ENCODE measurements around the gene LMOD1. TPM values are rescaled to one million over a fixed set of nuclear protein-coding genes. Genes with fewer than 3 reads are reported as not detected.
A peak's percentile ranks its signal among the peaks of the same experiment; 100 is the strongest.

LMOD1 gene
- total and polyA plus RNA-seq, 11 donors, result 4.6 to 24.9 (median 10.0) TPM

- no peaks in the 10 kb centered on the region for H3K36me3 ChIP-seq
- 80 to 87% (median 84%) methylated on average over 7 to 9 of the region's 9 CpGs for WGBS, 4 donors
- intact Hi-C loops (cut with DNase I), result loop anchor here in 1 of 10 donors (10.0 kb wide), 1 partner anchor 219 kb away; no protein-coding TSS in a partner anchor
- H3K4me3 ChIP-seq, result no peak overlapping the region
- no peak for ATAC-seq
- peaks cover 2 to 75% (median 46%) of the 10 kb centered on the region in 12 donors for H3K4me1 ChIP-seq
- H3K27me3 ChIP-seq, result peaks cover 0 to 14% (median 0%) of the 10 kb centered on the region in 9 donors
- DNase-seq, result no peak
- TF ChIP-seq, protein P1, sequence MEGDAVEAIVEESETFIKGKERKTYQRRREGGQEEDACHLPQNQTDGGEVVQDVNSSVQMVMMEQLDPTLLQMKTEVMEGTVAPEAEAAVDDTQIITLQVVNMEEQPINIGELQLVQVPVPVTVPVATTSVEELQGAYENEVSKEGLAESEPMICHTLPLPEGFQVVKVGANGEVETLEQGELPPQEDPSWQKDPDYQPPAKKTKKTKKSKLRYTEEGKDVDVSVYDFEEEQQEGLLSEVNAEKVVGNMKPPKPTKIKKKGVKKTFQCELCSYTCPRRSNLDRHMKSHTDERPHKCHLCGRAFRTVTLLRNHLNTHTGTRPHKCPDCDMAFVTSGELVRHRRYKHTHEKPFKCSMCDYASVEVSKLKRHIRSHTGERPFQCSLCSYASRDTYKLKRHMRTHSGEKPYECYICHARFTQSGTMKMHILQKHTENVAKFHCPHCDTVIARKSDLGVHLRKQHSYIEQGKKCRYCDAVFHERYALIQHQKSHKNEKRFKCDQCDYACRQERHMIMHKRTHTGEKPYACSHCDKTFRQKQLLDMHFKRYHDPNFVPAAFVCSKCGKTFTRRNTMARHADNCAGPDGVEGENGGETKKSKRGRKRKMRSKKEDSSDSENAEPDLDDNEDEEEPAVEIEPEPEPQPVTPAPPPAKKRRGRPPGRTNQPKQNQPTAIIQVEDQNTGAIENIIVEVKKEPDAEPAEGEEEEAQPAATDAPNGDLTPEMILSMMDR (IDR thresholded peaks at IDR 0.05), result no peak
- no peak for TF ChIP-seq POLR2A (IDR thresholded peaks at IDR 0.05)
- peak overlapping the region in 11 of 12 donors; percentile 77 to 97 (median 88) for H3K27ac ChIP-seq
- H3K9me3 ChIP-seq, result no peaks in the 10 kb centered on the region
These were observed 60.1 kb downstream of the LMOD1 start for GRCh38 chr1:201886103-201886885.

DNA sequence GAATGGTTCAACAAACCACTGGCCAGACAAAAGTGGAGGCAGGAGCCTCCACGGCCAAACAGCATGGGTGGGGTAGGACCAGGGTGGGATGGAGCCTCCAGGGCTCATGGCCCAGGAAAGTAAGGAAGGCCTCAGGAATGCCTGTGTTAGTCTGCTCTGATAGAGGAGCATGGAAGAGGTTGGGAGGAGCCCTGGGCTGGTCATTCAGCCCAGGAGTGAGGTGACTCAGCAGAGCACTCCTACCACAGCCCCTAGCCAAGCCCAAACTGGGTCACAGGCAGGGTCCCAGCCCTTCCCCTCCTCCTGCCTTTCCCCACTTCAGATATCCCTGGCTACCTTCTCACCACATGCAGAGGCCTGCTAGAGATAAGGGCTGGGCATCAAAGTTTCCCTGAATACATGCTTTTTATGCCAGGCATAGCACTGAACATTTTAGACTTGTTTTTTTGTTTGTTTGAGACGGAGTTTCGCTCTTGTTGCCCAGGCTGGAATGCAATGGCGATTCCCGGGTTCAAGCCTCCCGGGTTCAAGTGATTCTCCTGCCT, 60.7 kb downstream of the LMOD1 start:
- H3K4me1 ChIP-seq, result peaks cover 2 to 69% (median 45%) of the 10 kb centered on the region in 12 donors
- intact Hi-C loops (cut with DNase I), result loop anchor here in 1 of 10 donors (10.0 kb wide), 1 partner anchor 219 kb away; no protein-coding TSS in a partner anchor
- peak in 2 of 5 donors; percentile 63 to 69 for DNase-seq
- no peak for TF ChIP-seq POLR2A (IDR thresholded peaks at IDR 0.05)
- TF ChIP-seq, protein P1 (IDR thresholded peaks at IDR 0.05), result no peak
- H3K9me3 ChIP-seq, result no peaks in the 10 kb centered on the region
- H3K27ac ChIP-seq, result peak overlapping the region; percentile 77 to 97 (median 88)
- ATAC-seq, result peak in 2 of 4 donors; percentile 5 to 11
- peaks cover 0 to 14% (median 0%) of the 10 kb centered on the region in 9 donors for H3K27me3 ChIP-seq
- no peak overlapping the region for H3K4me3 ChIP-seq
- H3K36me3 ChIP-seq, result no peaks in the 10 kb centered on the region
- 69 to 83% (median 75%) methylated on average over 6 of the region's 6 CpGs for WGBS, 4 donors

GRCh38 chr1:201884425-201884824, 61.9 kb downstream of the LMOD1 start:
- H3K9me3 ChIP-seq, result no peaks in the 10 kb centered on the region
- intact Hi-C loops (cut with DNase I), result loop anchor here in 1 of 10 donors (10.0 kb wide), 1 partner anchor 220 kb away; no protein-coding TSS in a partner anchor
- WGBS, 4 donors, result 25 to 44% (median 33%) methylated on average over 1 of the region's 1 CpG
- peak; percentile 53 to 79 (median 69) for ATAC-seq
- no peak overlapping the region for H3K4me3 ChIP-seq
- peaks cover 0 to 11% (median 0%) of the 10 kb centered on the region in 9 donors for H3K27me3 ChIP-seq
- TF ChIP-seq, protein P1 (IDR thresholded peaks at IDR 0.05), result no peak
- peak in 1 of 2 donors; percentile 13 for TF ChIP-seq POLR2A (IDR thresholded peaks at IDR 0.05)
- no peaks in the 10 kb centered on the region for H3K36me3 ChIP-seq
- H3K27ac ChIP-seq, result peak overlapping the region; percentile 77 to 97 (median 88)
- DNase-seq, result peak; percentile 56 to 80 (median 67)
- peaks cover 0 to 59% (median 36%) of the 10 kb centered on the region in 12 donors for H3K4me1 ChIP-seq

DNA sequence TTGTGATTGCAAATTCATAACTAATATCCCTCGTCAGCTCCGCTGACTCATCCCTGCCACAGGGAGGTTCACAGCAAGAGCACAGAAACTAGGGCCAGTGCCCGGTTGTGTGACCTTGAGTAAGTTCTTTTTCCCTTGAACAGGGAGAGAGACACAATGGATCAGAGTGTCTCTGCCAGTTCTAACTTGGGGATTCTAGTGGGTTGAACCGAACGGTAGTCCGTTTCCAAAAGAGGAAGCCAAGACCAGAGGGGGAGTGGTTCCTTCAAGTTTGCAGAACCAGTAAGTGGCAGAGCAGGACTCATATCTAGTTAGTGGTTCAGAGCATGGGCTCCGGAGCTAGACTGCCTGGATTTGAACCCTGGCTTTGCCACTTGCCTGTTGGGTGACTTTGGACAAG, 62.6 kb downstream of the LMOD1 start:
- H3K27ac ChIP-seq, result peak overlapping the region; percentile 77 to 97 (median 88)
- peak in 1 of 2 donors; percentile 31 for TF ChIP-seq POLR2A (IDR thresholded peaks at IDR 0.05)
- TF ChIP-seq, protein P1 (IDR thresholded peaks at IDR 0.05), result no peak
- WGBS, 4 donors, result 19 to 20% (median 19%) methylated on average over 7 of the region's 7 CpGs
- no peaks in the 10 kb centered on the region for H3K36me3 ChIP-seq
- peaks cover 0 to 55% (median 34%) of the 10 kb centered on the region in 12 donors for H3K4me1 ChIP-seq
- intact Hi-C loops (cut with DNase I), result loop anchor here in 1 of 10 donors (10.0 kb wide), 1 partner anchor 221 kb away; no protein-coding TSS in a partner anchor
- ATAC-seq (peak; percentile 54 to 69 (median 58)), DNase-seq (peak in 2 of 5 donors; percentile 70 to 86)
- peaks cover 0 to 7% (median 0%) of the 10 kb centered on the region in 9 donors for H3K27me3 ChIP-seq
- H3K9me3 ChIP-seq, result no peaks in the 10 kb centered on the region
- no peak overlapping the region for H3K4me3 ChIP-seq

All from heart left ventricle (tissue), 16 donors.